ENCODE results near the gene VWDE.

GRCh38 chr7:12296051-12296570 is 107.6 kb downstream of the VWDE start:
- TF ChIP-seq, protein P1, sequence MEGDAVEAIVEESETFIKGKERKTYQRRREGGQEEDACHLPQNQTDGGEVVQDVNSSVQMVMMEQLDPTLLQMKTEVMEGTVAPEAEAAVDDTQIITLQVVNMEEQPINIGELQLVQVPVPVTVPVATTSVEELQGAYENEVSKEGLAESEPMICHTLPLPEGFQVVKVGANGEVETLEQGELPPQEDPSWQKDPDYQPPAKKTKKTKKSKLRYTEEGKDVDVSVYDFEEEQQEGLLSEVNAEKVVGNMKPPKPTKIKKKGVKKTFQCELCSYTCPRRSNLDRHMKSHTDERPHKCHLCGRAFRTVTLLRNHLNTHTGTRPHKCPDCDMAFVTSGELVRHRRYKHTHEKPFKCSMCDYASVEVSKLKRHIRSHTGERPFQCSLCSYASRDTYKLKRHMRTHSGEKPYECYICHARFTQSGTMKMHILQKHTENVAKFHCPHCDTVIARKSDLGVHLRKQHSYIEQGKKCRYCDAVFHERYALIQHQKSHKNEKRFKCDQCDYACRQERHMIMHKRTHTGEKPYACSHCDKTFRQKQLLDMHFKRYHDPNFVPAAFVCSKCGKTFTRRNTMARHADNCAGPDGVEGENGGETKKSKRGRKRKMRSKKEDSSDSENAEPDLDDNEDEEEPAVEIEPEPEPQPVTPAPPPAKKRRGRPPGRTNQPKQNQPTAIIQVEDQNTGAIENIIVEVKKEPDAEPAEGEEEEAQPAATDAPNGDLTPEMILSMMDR (IDR thresholded peaks at IDR 0.05), result no peak
- no peak for TF ChIP-seq ZFX (IDR thresholded peaks at IDR 0.05; ENCODE audit: borderline replicate concordance)

Data from 22Rv1 (cell line).